Coronary artery (tissue), 2 donors: ENCODE measurements around the gene ZNF782.
"Not testable (repeated sequence)": the region's sequence is repeated elsewhere in the genome, so short reads cannot be mapped to it uniquely, and the experiment has no call there.

ENCODE experiments used
- DNase-seq: peaks from one replicate; pipeline ENCODE4 v3.0.0-alpha.2; 2017; ENCODE audit warnings: low spot score
- H3K27ac ChIP-seq, 2 donors: fragments of 200-600 bp; sonication (generic); one replicate each; pipeline ENCODE4 v1.5.1; 2016 to 2019
- H3K4me3 ChIP-seq: fragments of 200-600 bp; sonication (generic); 2 replicates; pipeline ENCODE4 v1.5.1; 2016; ENCODE audit warnings: mild to moderate bottlenecking, moderate library complexity
- TF ChIP-seq, protein P1 (sequence below): fragments of 200-600 bp; sonication (generic); IDR thresholded peaks from one replicate; pipeline ENCODE4 v1.5.1; 2019; ENCODE audit warnings: antibody characterized with exemption

ZNF782 gene

DNA sequence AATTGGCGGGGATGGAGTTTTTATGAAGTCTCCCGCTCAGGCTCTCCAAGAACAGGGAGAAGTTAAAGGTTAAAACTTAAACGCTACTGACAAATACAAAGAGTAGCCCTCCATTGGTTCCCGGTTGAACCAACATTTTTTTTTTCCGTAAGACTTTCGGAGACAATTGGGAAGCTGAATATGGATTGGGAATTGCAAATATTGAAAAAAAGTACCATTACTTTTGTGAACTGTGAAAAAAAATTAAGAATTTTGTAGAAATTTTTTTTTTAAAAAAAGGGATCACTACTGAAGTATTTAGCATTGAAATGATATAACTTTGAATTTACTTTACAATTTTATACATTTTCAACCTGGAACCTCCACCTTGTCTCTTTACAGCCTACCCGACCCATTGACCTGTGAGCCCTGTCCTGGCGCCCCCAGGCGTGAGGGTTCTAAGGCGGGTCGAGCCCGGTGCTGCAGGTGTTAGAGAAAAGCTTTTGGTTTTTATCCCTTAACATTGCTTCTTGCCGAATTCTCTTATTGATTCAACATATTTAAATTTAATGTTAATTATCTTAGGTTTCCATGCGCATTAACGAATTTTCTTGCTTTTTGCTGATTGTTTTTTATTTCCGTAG is 448 bp upstream of the ZNF782 start:
- TF ChIP-seq, protein P1, sequence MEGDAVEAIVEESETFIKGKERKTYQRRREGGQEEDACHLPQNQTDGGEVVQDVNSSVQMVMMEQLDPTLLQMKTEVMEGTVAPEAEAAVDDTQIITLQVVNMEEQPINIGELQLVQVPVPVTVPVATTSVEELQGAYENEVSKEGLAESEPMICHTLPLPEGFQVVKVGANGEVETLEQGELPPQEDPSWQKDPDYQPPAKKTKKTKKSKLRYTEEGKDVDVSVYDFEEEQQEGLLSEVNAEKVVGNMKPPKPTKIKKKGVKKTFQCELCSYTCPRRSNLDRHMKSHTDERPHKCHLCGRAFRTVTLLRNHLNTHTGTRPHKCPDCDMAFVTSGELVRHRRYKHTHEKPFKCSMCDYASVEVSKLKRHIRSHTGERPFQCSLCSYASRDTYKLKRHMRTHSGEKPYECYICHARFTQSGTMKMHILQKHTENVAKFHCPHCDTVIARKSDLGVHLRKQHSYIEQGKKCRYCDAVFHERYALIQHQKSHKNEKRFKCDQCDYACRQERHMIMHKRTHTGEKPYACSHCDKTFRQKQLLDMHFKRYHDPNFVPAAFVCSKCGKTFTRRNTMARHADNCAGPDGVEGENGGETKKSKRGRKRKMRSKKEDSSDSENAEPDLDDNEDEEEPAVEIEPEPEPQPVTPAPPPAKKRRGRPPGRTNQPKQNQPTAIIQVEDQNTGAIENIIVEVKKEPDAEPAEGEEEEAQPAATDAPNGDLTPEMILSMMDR: no peak
- no peak for DNase-seq
- H3K27ac ChIP-seq: peak overlapping the region in 1 of 2 donors; percentile 86
- H3K4me3 ChIP-seq: peak overlapping the region; percentile 77

DNA sequence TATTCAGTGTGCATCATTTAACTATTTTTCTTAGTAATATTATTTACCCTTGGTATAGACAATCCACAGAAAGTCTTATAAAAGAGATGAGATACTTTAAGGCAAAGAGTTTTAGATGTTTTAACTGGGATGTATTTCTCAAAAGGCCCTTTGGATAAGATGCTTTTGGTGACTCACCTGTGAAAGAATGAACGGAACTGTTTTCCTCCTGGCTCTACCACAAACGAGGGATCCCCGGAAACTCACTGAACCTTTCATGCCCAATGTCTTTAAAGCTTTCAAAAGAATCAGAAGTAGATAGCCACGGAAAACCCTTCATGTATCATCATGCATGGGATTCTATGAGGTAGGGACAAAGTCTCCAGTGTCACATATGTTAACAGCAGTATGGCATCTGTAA is 1.6 kb downstream of the ZNF782 start:
- TF ChIP-seq, protein P1: no peak
- peak overlapping the region; percentile 77 for H3K4me3 ChIP-seq
- no peak overlapping the region for H3K27ac ChIP-seq
- DNase-seq: no peak

DNA sequence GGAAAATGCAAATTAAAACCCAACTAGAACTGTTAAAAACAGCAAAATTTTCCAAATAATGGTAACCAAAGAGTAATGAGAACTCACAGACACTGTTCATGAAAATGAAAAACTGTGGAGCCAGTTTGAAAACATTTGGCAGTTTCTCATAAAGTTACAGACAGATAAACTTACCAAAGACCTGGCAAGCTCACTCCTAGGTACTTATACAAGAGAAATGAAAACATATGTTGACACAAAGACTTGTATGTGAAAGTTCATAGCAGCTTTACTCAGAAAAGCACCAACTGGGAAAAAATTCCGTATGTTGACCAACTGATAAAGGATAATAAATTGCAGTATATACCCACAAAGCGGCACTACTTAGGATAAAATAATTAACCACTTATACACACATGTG is 10.3 kb downstream of the ZNF782 start:
- TF ChIP-seq, protein P1: no peak
- DNase-seq: no peak
- no peak overlapping the region for H3K27ac ChIP-seq

DNA sequence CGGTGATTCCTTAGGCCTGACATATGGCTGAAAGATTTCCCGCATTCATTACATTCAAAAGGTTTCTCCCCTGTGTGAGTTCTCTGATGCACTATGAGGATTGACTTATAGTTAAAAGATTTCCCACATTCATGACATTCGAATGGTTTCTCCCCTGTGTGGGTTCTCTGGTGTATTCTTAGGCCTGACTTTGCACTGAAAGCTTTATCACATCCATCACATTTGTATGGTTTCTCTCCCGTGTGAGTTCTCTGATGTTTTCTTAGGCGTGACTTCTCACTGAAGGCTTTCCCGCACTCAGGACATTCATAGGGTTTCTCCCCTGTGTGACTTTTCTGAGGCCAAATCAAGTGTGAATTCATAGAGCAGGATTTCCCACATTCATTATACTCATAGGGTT is 35.8 kb downstream of the ZNF782 start:
- H3K27ac ChIP-seq: no peak overlapping the region
- peak overlapping the region; percentile 40 for H3K4me3 ChIP-seq
- TF ChIP-seq, protein P1: no peak
- no peak for DNase-seq

More for the DNA sequence above, 10.3 kb downstream of the ZNF782 start:
- no peak overlapping the region for H3K4me3 ChIP-seq

DNA sequence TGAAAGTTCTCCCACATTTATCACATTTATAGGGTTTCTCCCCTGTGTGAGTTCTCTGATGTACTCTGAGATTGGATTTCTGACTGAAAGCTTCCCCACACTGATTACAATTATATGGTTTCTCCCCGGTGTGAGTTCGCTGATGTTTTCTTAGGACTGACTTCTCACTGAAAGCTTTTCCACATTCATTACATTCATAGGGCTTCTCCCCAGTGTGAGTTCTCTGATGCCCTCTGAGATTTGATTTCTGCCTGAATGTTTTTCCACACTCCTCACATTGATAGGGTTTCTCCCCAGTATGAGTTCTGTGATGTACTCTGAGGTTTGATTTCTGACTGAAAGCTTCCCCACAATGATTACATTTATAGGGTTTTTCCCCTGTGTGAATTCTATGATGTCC is 36.3 kb downstream of the ZNF782 start:
- no peak for DNase-seq
- peak overlapping the region; percentile 40 for H3K4me3 ChIP-seq
- TF ChIP-seq, protein P1: no peak

DNA sequence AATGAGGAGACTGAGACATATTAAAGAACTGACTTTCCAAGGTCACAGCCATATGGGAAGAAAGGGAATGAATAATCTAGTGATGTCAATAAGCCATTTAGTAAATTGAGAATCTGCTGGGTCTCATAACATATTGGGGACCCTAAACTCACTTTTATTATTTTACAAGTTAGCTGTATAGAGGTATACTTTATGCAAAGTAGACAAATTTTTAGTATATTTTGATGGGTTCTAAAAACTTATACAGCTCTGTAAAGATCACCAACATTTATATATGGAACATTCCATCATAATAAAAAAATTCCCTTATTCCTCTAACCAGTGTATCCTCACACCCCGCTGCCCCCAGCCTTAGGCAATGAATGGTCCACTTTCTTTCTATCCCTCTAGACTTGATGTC is 40.7 kb downstream of the ZNF782 start:
- TF ChIP-seq, protein P1: no peak
- no peak overlapping the region for H3K27ac ChIP-seq
- DNase-seq: no peak
- H3K4me3 ChIP-seq: no peak overlapping the region

More for the DNA sequence above, 36.3 kb downstream of the ZNF782 start:
- no peak overlapping the region for H3K27ac ChIP-seq

DNA sequence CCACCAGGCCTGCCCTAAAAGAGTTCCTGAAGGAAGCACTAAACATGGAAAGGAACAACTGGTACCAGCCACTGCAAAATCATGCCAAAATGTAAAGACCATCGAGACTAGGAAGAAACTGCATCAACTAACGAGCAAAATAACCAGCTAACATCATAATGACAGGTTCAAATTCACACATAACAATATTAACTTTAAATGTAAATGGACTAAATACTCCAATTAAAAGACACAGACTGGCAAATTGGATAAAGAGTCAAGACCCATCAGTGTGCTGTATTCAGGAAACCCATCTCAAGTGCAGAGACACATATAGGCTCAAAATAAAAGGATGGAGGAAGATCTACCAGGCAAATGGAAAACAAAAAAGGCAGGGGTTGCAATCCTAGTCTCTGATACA is 55.4 kb downstream of the ZNF782 start:
- not testable (repeated sequence) for DNase-seq, H3K4me3 ChIP-seq, H3K27ac ChIP-seq
